CD8-positive, alpha-beta memory T cell (primary cell): ENCODE results near the gene LRP1B. TPM values are rescaled to one million over a fixed set of nuclear protein-coding genes. Genes with fewer than 3 reads are reported as not detected.

Source experiments
- CTCF ChIA-PET: fragments of 350-600 bp; sonication (Branson Sonifier 250); formaldehyde crosslinking; loops from one replicate; lab custom pipeline; 2021; ENCODE audit warnings: antibody characterized with exemption; lab: Charles Lee
- POLR2A ChIA-PET: fragments of 350-600 bp; sonication (Branson Sonifier 250); formaldehyde crosslinking; loops from one replicate; lab custom pipeline; 2021; ENCODE audit warnings: antibody characterized with exemption; lab: Charles Lee
- DNase-seq, 5 donors: peaks; one replicate each; pipeline versions ENCODE4 v3.0.0 to v3.0.0-alpha.2; 2020 to 2022; ENCODE audit warnings: mixed read lengths in 1 of 5
- H3K27ac ChIP-seq: one replicate; pipeline ENCODE4 v1.7.0; 2013; ENCODE audit warnings: low read depth, mild to moderate bottlenecking, low read length, moderate library complexity
- H3K27me3 ChIP-seq: 2 replicates; pipeline ENCODE4 v1.7.0; 2013; ENCODE audit warnings: low read length, mild to moderate bottlenecking; ENCODE audit not compliant: insufficient read depth, poor library complexity, severe bottlenecking
- H3K36me3 ChIP-seq: 2 replicates; pipeline ENCODE4 v1.7.0; 2013; ENCODE audit warnings: mild to moderate bottlenecking, low read length, moderate library complexity; ENCODE audit not compliant: insufficient read depth
- H3K4me1 ChIP-seq: 2 replicates; pipeline ENCODE4 v1.7.0; 2013; ENCODE audit warnings: mild to moderate bottlenecking, low read length, moderate library complexity; ENCODE audit not compliant: insufficient read depth
- H3K4me3 ChIP-seq: 2 replicates; pipeline ENCODE4 v1.7.0; 2013; ENCODE audit warnings: mild to moderate bottlenecking, low read length
- H3K9me3 ChIP-seq: 2 replicates; pipeline ENCODE4 v1.7.0; 2013; ENCODE audit warnings: mild to moderate bottlenecking, low read length
- H3K27ac Mint-ChIP-seq, 8 donors: one replicate each; pipeline ENCODE4 v1.8.0; 2020 to 2021; ENCODE audit warnings: mixed read lengths in 8 of 8, mild to moderate bottlenecking in 6 of 8, inconsistent platforms in 3 of 8, moderate library complexity in 3 of 8
- H3K27me3 Mint-ChIP-seq, 2 donors: one replicate each; pipeline ENCODE4 v1.8.0; 2020 to 2021; ENCODE audit warnings: mixed read lengths in 2 of 2, mild to moderate bottlenecking in 1 of 2, moderate library complexity in 1 of 2
- H3K36me3 Mint-ChIP-seq, 3 donors: one replicate each; pipeline ENCODE4 v1.8.0; 2020 to 2021; ENCODE audit warnings: mixed read lengths in 3 of 3, inconsistent platforms in 1 of 3, mild to moderate bottlenecking in 1 of 3
- H3K4me1 Mint-ChIP-seq, 3 donors: one replicate each; pipeline ENCODE4 v1.8.0; 2020 to 2021; ENCODE audit warnings: mixed read lengths in 3 of 3, inconsistent platforms in 1 of 3, mild to moderate bottlenecking in 1 of 3
- H3K4me3 Mint-ChIP-seq, 7 donors: one replicate each; pipeline ENCODE4 v1.8.0; 2020 to 2021; ENCODE audit warnings: mixed read lengths in 7 of 7, mild to moderate bottlenecking in 6 of 7, moderate library complexity in 4 of 7, inconsistent platforms in 2 of 7
- H3K9me3 Mint-ChIP-seq, 5 donors: one replicate each; pipeline ENCODE4 v1.8.0; 2020 to 2022; ENCODE audit warnings: mixed read lengths in 5 of 5, mild to moderate bottlenecking in 3 of 5, moderate library complexity in 2 of 5, inconsistent platforms in 1 of 5
- polyA plus RNA-seq: library from polyadenylated mRNA; unstranded; fragments of 300-500 nt; fragmentation: Illumina TruSeq; gene quantifications from one replicate; pipeline ENCODE4 v1.2.3, GENCODE V29; 2021
- total RNA-seq, 2 experiments: library from RNA; stranded (reverse); gene quantifications; one replicate each; pipeline ENCODE4 v1.2.3, GENCODE V29; 2021

Gene LRP1B
- total and polyA plus RNA-seq, 3 experiments from 2014 or later, result not detected

GRCh38 chr2:140687825-140688224, 1443.0 kb downstream of the LRP1B start:
- no peak for DNase-seq
- CTCF ChIA-PET, result no interaction called here
- no peak overlapping the region for H3K27ac Mint-ChIP-seq

GRCh38 chr2:140683658-140684057, 1447.2 kb downstream of the LRP1B start:
- peaks cover 2 to 36% (median 11%) of the 10 kb centered on the region in 5 donors for H3K9me3 Mint-ChIP-seq
- no peaks in the 10 kb centered on the region for H3K27me3 Mint-ChIP-seq
- Histone ChIP-seq H3K27me3 (no peaks in the 10 kb centered on the region), H3K4me1 (no peaks in the 10 kb centered on the region), H3K27ac (no peak overlapping the region), H3K9me3 (no peaks in the 10 kb centered on the region), H3K36me3 (no peaks in the 10 kb centered on the region), H3K4me3 (no peak overlapping the region)
- ChIA-PET CTCF (no interaction called here), POLR2A (no interaction called here)
- H3K36me3 Mint-ChIP-seq, result no peaks in the 10 kb centered on the region
- no peaks in the 10 kb centered on the region for H3K4me1 Mint-ChIP-seq
- H3K27ac Mint-ChIP-seq, result no peak overlapping the region
- no peak for DNase-seq
- no peak overlapping the region for H3K4me3 Mint-ChIP-seq

More at GRCh38 chr2:140687825-140688224, 1443.0 kb downstream of the LRP1B start:
- no peak overlapping the region for H3K4me3 Mint-ChIP-seq
- no peak overlapping the region for H3K27ac ChIP-seq
- H3K9me3 Mint-ChIP-seq, result peaks cover 0 to 52% (median 13%) of the 10 kb centered on the region in 5 donors
- no peaks in the 10 kb centered on the region for H3K36me3 Mint-ChIP-seq
- H3K4me3 ChIP-seq, result no peak overlapping the region
- H3K27me3 Mint-ChIP-seq, result no peaks in the 10 kb centered on the region
- H3K27me3 ChIP-seq, result no peaks in the 10 kb centered on the region
- H3K4me1 Mint-ChIP-seq, result no peaks in the 10 kb centered on the region
- H3K4me1 ChIP-seq, result no peaks in the 10 kb centered on the region
- POLR2A ChIA-PET, result no interaction called here
- H3K36me3 ChIP-seq, result no peaks in the 10 kb centered on the region
- H3K9me3 ChIP-seq, result no peaks in the 10 kb centered on the region

GRCh38 chr2:140680862-140681261, 1450.0 kb downstream of the LRP1B start:
- ChIA-PET POLR2A (no interaction called here), CTCF (no interaction called here)
- Mint-ChIP-seq H3K4me3 (no peak overlapping the region), H3K27me3 (no peaks in the 10 kb centered on the region), H3K4me1 (no peaks in the 10 kb centered on the region), H3K36me3 (no peaks in the 10 kb centered on the region), H3K27ac (no peak overlapping the region), H3K9me3 (peaks cover 2 to 22% (median 6%) of the 10 kb centered on the region in 5 donors)
- Histone ChIP-seq H3K27me3 (no peaks in the 10 kb centered on the region), H3K4me1 (no peaks in the 10 kb centered on the region), H3K4me3 (no peak overlapping the region), H3K9me3 (no peaks in the 10 kb centered on the region), H3K36me3 (no peaks in the 10 kb centered on the region), H3K27ac (no peak overlapping the region)
- DNase-seq, result no peak

- Mint-ChIP-seq H3K36me3 (no peaks in the 10 kb centered on the region), H3K9me3 (peaks cover 2 to 21% (median 7%) of the 10 kb centered on the region in 5 donors), H3K4me3 (no peak overlapping the region), H3K4me1 (no peaks in the 10 kb centered on the region), H3K27ac (no peak overlapping the region), H3K27me3 (no peaks in the 10 kb centered on the region)
- no peak overlapping the region for H3K27ac ChIP-seq
- no peaks in the 10 kb centered on the region for H3K9me3 ChIP-seq
- H3K4me1 ChIP-seq, result no peaks in the 10 kb centered on the region
- H3K27me3 ChIP-seq, result no peaks in the 10 kb centered on the region
- no peaks in the 10 kb centered on the region for H3K36me3 ChIP-seq
- H3K4me3 ChIP-seq, result no peak overlapping the region
- ChIA-PET CTCF (interaction anchor here (1.0 kb wide), 1 partner anchor 9 kb away, joined by 3 read pairs; no protein-coding TSS in a partner anchor), POLR2A (no interaction called here)
- DNase-seq, result no peak
Measured at GRCh38 chr2:140679752-140680151, 1451.1 kb downstream of the LRP1B start.

GRCh38 chr2:140669911-140670310, 1460.9 kb downstream of the LRP1B start:
- Histone ChIP-seq H3K27ac (no peak overlapping the region), H3K4me1 (no peaks in the 10 kb centered on the region), H3K4me3 (no peak overlapping the region), H3K27me3 (no peaks in the 10 kb centered on the region), H3K36me3 (no peaks in the 10 kb centered on the region), H3K9me3 (no peaks in the 10 kb centered on the region)
- Mint-ChIP-seq H3K9me3 (peaks cover 3 to 31% (median 8%) of the 10 kb centered on the region in 5 donors), H3K27ac (no peak overlapping the region), H3K4me1 (no peaks in the 10 kb centered on the region), H3K4me3 (no peak overlapping the region), H3K27me3 (no peaks in the 10 kb centered on the region), H3K36me3 (no peaks in the 10 kb centered on the region)
- ChIA-PET CTCF (no interaction called here), POLR2A (no interaction called here)
- DNase-seq, result no peak

- Histone ChIP-seq H3K27me3 (no peaks in the 10 kb centered on the region), H3K4me1 (no peaks in the 10 kb centered on the region), H3K27ac (no peak overlapping the region), H3K36me3 (no peaks in the 10 kb centered on the region), H3K4me3 (no peak overlapping the region), H3K9me3 (no peaks in the 10 kb centered on the region)
- Mint-ChIP-seq H3K36me3 (no peaks in the 10 kb centered on the region), H3K27ac (no peak overlapping the region), H3K9me3 (peaks cover 0 to 30% (median 3%) of the 10 kb centered on the region in 5 donors), H3K4me3 (no peak overlapping the region), H3K4me1 (no peaks in the 10 kb centered on the region), H3K27me3 (no peaks in the 10 kb centered on the region)
- CTCF ChIA-PET, result no interaction called here
- POLR2A ChIA-PET, result no interaction called here
- DNase-seq, result no peak
Measured at GRCh38 chr2:140667203-140667602, 1463.6 kb downstream of the LRP1B start.

GRCh38 chr2:140662504-140662903, 1468.3 kb downstream of the LRP1B start:
- no peaks in the 10 kb centered on the region for H3K36me3 Mint-ChIP-seq
- CTCF ChIA-PET, result no interaction called here
- H3K27ac Mint-ChIP-seq, result no peak overlapping the region
- H3K4me1 ChIP-seq, result no peaks in the 10 kb centered on the region
- H3K4me1 Mint-ChIP-seq, result no peaks in the 10 kb centered on the region
- POLR2A ChIA-PET, result no interaction called here
- H3K9me3 Mint-ChIP-seq, result peaks cover 3 to 33% (median 5%) of the 10 kb centered on the region in 5 donors
- no peaks in the 10 kb centered on the region for H3K27me3 Mint-ChIP-seq
- no peak overlapping the region for H3K27ac ChIP-seq
- H3K4me3 Mint-ChIP-seq, result no peak overlapping the region
- no peak overlapping the region for H3K4me3 ChIP-seq
- DNase-seq, result no peak
- H3K36me3 ChIP-seq, result no peaks in the 10 kb centered on the region
- no peaks in the 10 kb centered on the region for H3K9me3 ChIP-seq
- no peaks in the 10 kb centered on the region for H3K27me3 ChIP-seq

- ChIA-PET CTCF (no interaction called here), POLR2A (no interaction called here)
- Histone ChIP-seq H3K27ac (no peak overlapping the region), H3K9me3 (no peaks in the 10 kb centered on the region), H3K36me3 (no peaks in the 10 kb centered on the region), H3K27me3 (no peaks in the 10 kb centered on the region), H3K4me3 (no peak overlapping the region), H3K4me1 (no peaks in the 10 kb centered on the region)
- H3K4me3 Mint-ChIP-seq, result no peak overlapping the region
- peaks cover 3 to 33% (median 6%) of the 10 kb centered on the region in 5 donors for H3K9me3 Mint-ChIP-seq
- no peak for DNase-seq
- H3K36me3 Mint-ChIP-seq, result no peaks in the 10 kb centered on the region
- no peaks in the 10 kb centered on the region for H3K4me1 Mint-ChIP-seq
- H3K27ac Mint-ChIP-seq, result no peak overlapping the region
- no peaks in the 10 kb centered on the region for H3K27me3 Mint-ChIP-seq
Measured at GRCh38 chr2:140658760-140659692, 1471.8 kb downstream of the LRP1B start.
